GM10248 (cell line): ENCODE data around the gene CEP43.
A peak's percentile ranks its signal among the peaks of the same experiment; 100 is the strongest.

ENCODE experiments used
- CTCF ChIA-PET: fragments of 300-600 bp; sonication (Branson Sonifier 250); formaldehyde crosslinking; extraction: SDS; loops from one replicate; lab custom pipeline; 2021; ENCODE audit warnings: antibody characterized with exemption; lab: Yijun Ruan, JAX
- POLR2A ChIA-PET: fragments of 350-650 bp; sonication (Branson Sonifier 250); formaldehyde crosslinking; extraction: SDS; loops from one replicate; lab custom pipeline; 2020; ENCODE audit warnings: antibody characterized with exemption; lab: Yijun Ruan, JAX
- DNase-seq: peaks from one replicate; pipeline ENCODE4 v3.0.0; 2012; ENCODE audit errors: extremely low spot score
- TF ChIP-seq, protein P1 (sequence below): IDR thresholded peaks from 2 replicates; pipeline ENCODE4 v1.5.1; 2012; ENCODE audit warnings: mild to moderate bottlenecking, low read depth; ENCODE audit errors: extremely low read depth, missing control alignments, control extremely low read depth

CEP43 gene

DNA sequence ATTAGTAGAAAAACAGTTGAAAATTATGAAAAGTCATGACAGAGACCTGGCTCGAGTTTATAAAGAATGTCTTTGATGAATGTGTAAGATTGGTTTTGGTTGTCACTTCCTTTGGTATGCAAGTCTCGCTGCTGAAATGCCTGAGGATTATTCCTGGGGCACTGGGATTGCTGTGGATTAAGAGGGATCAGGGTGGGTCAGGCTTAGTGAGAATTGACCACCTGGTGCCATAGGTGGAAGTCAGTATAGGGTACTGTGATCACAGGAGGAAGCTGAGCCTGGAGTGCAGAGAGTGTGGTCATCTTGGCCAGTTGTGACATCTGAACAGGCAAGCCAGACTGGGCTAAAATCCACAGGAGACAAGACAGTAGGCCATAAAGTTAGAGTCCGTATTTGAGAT lies 34.9 kb downstream of the CEP43 start:
- DNase-seq: no peak
- ChIA-PET CTCF (interaction anchor here (0.9 to 2.1 kb wide), 4 partner anchors 8 to 29 kb away, joined by 3 to 5 read pairs (median 4); no protein-coding TSS in a partner anchor), POLR2A (no interaction called here)
- TF ChIP-seq, protein P1, sequence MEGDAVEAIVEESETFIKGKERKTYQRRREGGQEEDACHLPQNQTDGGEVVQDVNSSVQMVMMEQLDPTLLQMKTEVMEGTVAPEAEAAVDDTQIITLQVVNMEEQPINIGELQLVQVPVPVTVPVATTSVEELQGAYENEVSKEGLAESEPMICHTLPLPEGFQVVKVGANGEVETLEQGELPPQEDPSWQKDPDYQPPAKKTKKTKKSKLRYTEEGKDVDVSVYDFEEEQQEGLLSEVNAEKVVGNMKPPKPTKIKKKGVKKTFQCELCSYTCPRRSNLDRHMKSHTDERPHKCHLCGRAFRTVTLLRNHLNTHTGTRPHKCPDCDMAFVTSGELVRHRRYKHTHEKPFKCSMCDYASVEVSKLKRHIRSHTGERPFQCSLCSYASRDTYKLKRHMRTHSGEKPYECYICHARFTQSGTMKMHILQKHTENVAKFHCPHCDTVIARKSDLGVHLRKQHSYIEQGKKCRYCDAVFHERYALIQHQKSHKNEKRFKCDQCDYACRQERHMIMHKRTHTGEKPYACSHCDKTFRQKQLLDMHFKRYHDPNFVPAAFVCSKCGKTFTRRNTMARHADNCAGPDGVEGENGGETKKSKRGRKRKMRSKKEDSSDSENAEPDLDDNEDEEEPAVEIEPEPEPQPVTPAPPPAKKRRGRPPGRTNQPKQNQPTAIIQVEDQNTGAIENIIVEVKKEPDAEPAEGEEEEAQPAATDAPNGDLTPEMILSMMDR: no peak

DNA sequence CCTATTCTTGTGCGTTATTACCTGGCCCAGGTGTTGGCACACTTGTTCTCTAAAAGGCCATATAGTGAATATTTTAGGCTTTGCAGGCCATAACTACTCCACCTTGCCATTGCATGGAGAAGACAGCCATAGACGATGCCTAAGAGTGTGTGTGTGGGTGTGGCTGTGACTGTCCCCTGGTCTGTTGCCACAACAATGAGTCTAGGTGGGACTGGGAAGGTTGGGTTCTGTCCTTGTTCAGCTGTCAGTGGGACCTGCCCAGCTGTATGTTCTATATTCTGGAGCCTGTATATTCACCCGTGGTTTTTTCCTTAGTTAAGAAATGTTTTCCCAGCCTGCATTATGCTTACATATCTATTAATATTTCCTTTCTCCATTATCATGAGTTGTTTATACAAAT lies 38.6 kb downstream of the CEP43 start:
- POLR2A ChIA-PET: no interaction called here
- TF ChIP-seq, protein P1: no peak
- CTCF ChIA-PET: interaction anchor here (1.2 to 1.8 kb wide), 2 partner anchors 10 to 17 kb away, joined by 3 to 7 read pairs; no protein-coding TSS in a partner anchor
- no peak for DNase-seq

DNA sequence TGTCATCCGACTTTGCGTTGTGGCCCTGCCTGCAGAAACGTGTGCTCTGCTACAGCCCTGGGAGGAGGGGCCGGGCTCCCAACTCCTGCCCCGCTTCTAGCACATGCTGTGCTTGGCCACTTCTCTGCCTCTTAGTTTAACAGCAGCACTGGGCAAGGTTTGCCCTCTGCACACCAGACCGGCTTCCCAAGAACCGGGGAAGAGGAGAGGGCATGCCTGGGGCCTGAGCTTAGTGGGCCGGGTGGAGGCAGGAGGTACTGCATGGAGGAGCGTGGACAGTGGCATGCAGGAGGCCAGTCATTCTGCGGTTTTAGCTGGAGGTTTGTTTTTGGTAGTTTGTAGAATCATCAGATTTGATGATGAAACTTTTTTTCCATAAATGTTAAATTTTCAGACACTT lies 45.5 kb downstream of the CEP43 start:
- CTCF ChIA-PET: interaction anchor here (1.0 to 1.4 kb wide), 6 partner anchors 9 to 270 kb away, joined by 3 read pairs; no protein-coding TSS in a partner anchor
- no peak for DNase-seq
- POLR2A ChIA-PET: no interaction called here
- TF ChIP-seq, protein P1: no peak

DNA sequence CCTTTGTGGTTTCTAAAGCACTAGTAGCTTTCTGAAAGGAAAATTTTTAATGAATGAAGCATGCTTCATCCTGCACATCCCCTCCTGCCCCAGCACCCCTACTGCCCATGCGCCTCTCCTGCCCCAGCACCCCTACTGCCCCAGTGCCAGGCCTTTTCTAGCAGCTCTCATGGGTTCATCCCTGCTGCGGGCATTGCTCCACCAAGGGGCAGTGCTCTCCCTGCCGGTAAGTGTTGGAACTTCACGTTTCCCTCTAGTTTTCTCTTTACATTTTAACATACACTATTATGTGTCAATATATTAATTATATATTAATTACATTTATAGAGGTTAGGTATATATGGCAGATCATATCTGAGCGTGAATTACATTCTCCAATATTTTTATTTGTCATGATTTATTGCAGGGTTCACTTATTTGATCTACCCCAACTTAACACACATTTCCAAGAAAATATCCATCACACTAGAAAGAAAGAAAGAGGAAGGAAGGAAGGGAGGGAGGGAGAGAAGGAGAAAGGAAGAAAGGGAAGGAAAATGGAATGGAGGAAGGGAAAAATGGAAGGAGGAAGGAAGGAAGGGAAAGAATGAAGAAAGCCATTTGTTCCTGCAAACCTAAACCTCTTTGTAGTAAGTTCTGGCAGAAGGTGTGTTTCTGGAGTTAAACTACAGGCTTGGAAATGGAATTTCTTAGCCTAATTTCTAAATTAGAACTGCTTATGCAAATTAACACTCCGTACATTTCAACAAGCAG lies 46.8 kb downstream of the CEP43 start:
- POLR2A ChIA-PET: interaction anchor here (0.8 kb wide), 1 partner anchor 49 kb away, joined by 8 read pairs; no protein-coding TSS in a partner anchor
- no peak for DNase-seq
- TF ChIP-seq, protein P1: no peak
- CTCF ChIA-PET: interaction anchor here (1.1 to 2.8 kb wide), 3 partner anchors 36 to 97 kb away, joined by 3 to 13 read pairs (median 3); no protein-coding TSS in a partner anchor

DNA sequence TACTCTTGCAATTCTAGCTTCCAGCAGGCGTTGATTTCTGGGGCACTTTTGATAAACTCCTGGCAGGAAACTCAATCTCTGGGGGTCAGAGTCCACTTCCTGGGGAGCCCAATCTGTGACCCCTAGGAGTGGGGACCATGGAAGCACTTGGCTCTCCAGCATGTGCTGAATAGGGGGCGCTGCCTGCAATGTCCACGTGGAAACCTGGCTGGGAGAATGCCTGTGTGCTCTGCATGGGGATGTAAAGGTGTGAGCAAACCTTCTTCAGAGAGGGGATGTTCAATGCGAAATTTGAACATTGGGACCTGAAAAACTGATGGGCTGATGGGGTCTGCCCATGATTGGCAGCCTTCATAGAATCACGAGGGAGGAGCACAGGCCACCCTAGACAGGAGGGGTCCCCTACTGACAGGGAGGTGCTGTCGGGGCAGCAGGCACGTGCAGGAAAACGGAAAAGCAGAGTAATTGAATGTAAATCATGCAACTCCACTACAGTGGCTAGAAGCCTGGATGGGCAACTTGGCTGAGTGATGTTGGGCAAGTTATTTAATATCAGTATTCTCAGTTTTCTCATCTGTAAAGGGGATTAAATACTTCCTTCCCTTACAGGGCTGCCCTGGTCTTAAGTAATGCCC lies 47.8 kb downstream of the CEP43 start:
- DNase-seq: no peak
- ChIA-PET POLR2A (interaction anchor here (1.2 kb wide), 1 partner anchor 47 kb away, joined by 5 read pairs; no protein-coding TSS in a partner anchor), CTCF (interaction anchor here (0.7 to 2.8 kb wide), 12 partner anchors 9 to 95 kb away, joined by 3 to 13 read pairs (median 4); no protein-coding TSS in a partner anchor)
- TF ChIP-seq, protein P1: no peak

DNA sequence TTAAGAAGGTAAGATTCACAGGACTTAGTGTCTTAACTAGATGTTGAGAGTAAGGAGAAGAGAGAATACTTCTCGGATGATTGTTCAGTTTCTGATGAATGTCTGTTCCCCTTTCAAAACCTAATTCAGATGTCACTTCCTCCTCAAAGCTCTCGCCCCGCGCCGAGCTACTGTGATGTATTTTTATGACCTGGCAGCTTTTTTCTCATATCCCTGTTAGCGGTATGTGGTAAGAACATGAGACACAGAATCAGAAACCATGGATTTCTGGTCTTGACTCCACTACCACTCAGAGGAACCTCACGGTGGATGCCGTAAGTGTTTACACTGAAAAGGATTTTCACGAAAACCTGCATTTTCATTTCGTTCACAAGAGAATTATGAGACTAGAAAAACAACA lies 48.4 kb downstream of the CEP43 start:
- POLR2A ChIA-PET: interaction anchor here (0.6 to 1.2 kb wide), 2 partner anchors 44 to 47 kb away, joined by 3 to 5 read pairs; no protein-coding TSS in a partner anchor
- CTCF ChIA-PET: interaction anchor here (0.7 to 2.8 kb wide), 20 partner anchors 9 to 96 kb away, joined by 3 to 13 read pairs (median 3); partner anchors contain the start of gene CEP43

More for the DNA sequence above, 48.4 kb downstream of the CEP43 start:
- TF ChIP-seq, protein P1: no peak
- peak; percentile 79 for DNase-seq
